Esophagus squamous epithelium (tissue), 4 donors: ENCODE results near the gene VPS37B.

Experiments used
- CTCF ChIP-seq, 6 experiments: fragments of 450-650 bp in 4 of 6; fragments of 200-600 bp in 2 of 6; sonication (generic) in 2 of 6; IDR thresholded peaks; one replicate each; pipeline ENCODE4 v1.5.1; 2016 to 2019; ENCODE audit warnings: antibody characterized with exemption in 6 of 6, mild to moderate bottlenecking in 4 of 6, moderate library complexity in 4 of 6
- POLR2A ChIP-seq, 4 donors: fragments of 450-650 bp; IDR thresholded peaks; one replicate each; pipeline ENCODE4 v1.6.1; 2017; ENCODE audit warnings: antibody characterized with exemption in 4 of 4, mild to moderate bottlenecking in 4 of 4, moderate library complexity in 3 of 4

GRCh38 chr12:122838841-122839240, 57.1 kb downstream of the VPS37B start:
- no peak for TF ChIP-seq POLR2A (IDR thresholded peaks at IDR 0.05)
- no peak for TF ChIP-seq CTCF (IDR thresholded peaks at IDR 0.05)
